Naive B cell (primary cell): ENCODE results near the gene CHD6. TPM values are rescaled to one million over a fixed set of nuclear protein-coding genes. Genes with fewer than 3 reads are reported as not detected.
A peak's percentile ranks its signal among the peaks of the same experiment; 100 is the strongest.
"Not testable (repeated sequence)": the region's sequence is repeated elsewhere in the genome, so short reads cannot be mapped to it uniquely, and the experiment has no call there.

Experiments
- ATAC-seq, 2 donors: fragments of 150-1000 bp; cut with Tn5 transposase; 2 replicates each; pipeline ENCODE4 v1.10.0; 2021; ENCODE audit warnings: low read depth in 2 of 2, mild to moderate bottlenecking in 2 of 2, moderate library complexity in 2 of 2
- DNase-seq: peaks from one replicate; pipeline ENCODE4 v3.0.0; 2022
- H3K27ac Mint-ChIP-seq, 6 donors: one replicate each; pipeline ENCODE4 v1.8.0; 2020 to 2022; ENCODE audit warnings: mild to moderate bottlenecking in 6 of 6, mixed read lengths in 6 of 6, moderate library complexity in 5 of 6, inconsistent platforms in 2 of 6
- H3K27me3 Mint-ChIP-seq, 3 donors: one replicate each; pipeline ENCODE4 v1.8.0; 2021 to 2022; ENCODE audit warnings: mixed read lengths in 3 of 3, mild to moderate bottlenecking in 1 of 3
- H3K36me3 Mint-ChIP-seq, 2 donors: one replicate each; pipeline ENCODE4 v1.8.0; 2020 to 2022; ENCODE audit warnings: mixed read lengths in 2 of 2, inconsistent platforms in 1 of 2, mild to moderate bottlenecking in 1 of 2
- H3K4me1 Mint-ChIP-seq, 3 donors: one replicate each; pipeline ENCODE4 v1.8.0; 2020 to 2022; ENCODE audit warnings: mixed read lengths in 3 of 3, inconsistent platforms in 1 of 3, mild to moderate bottlenecking in 1 of 3, moderate library complexity in 1 of 3
- H3K4me3 Mint-ChIP-seq, 8 donors: one replicate each; pipeline ENCODE4 v1.8.0; 2020 to 2022; ENCODE audit warnings: mild to moderate bottlenecking in 8 of 8, mixed read lengths in 8 of 8, moderate library complexity in 8 of 8, inconsistent platforms in 2 of 8
- H3K9me3 Mint-ChIP-seq, 7 donors: one replicate each; pipeline ENCODE4 v1.8.0; 2020 to 2022; ENCODE audit warnings: mixed read lengths in 7 of 7, mild to moderate bottlenecking in 5 of 7, inconsistent platforms in 2 of 7, moderate library complexity in 1 of 7
- polyA plus RNA-seq, 6 donors: library from polyadenylated mRNA; unstranded; fragments of 300-500 nt; fragmentation: Illumina TruSeq; gene quantifications; one replicate each; pipeline ENCODE4 v1.2.3, GENCODE V29; 2021; ENCODE audit warnings: low read depth in 6 of 6

CHD6 gene
- polyA plus RNA-seq, 6 donors from 2014 or later = 30.5 to 82.8 (median 51.9) TPM

- Mint-ChIP-seq H3K27me3 (no peaks in the 10 kb centered on the region), H3K4me3 (no peak overlapping the region), H3K4me1 (peaks cover 22 to 38% (median 27%) of the 10 kb centered on the region in 3 donors), H3K36me3 (peaks cover under 1 to 6% of the 10 kb centered on the region in 2 donors), H3K27ac (no peak overlapping the region), H3K9me3 (no peaks in the 10 kb centered on the region)
- ATAC-seq (no peak), DNase-seq (no peak)
Observed at GRCh38 chr20:41544472-41544871, 73.7 kb downstream of the CHD6 start.

GRCh38 chr20:41540918-41541317 is 77.3 kb downstream of the CHD6 start:
- ATAC-seq (no peak), DNase-seq (no peak)
- H3K9me3 Mint-ChIP-seq = peaks cover 0 to 13% (median 8%) of the 10 kb centered on the region in 7 donors
- peaks cover 9 to 19% of the 10 kb centered on the region in 2 donors for H3K36me3 Mint-ChIP-seq
- peak overlapping the region in 2 of 6 donors; percentile 8 to 82 for H3K27ac Mint-ChIP-seq
- no peaks in the 10 kb centered on the region for H3K27me3 Mint-ChIP-seq
- no peak overlapping the region for H3K4me3 Mint-ChIP-seq
- H3K4me1 Mint-ChIP-seq = peaks cover 17 to 28% (median 21%) of the 10 kb centered on the region in 3 donors

DNA sequence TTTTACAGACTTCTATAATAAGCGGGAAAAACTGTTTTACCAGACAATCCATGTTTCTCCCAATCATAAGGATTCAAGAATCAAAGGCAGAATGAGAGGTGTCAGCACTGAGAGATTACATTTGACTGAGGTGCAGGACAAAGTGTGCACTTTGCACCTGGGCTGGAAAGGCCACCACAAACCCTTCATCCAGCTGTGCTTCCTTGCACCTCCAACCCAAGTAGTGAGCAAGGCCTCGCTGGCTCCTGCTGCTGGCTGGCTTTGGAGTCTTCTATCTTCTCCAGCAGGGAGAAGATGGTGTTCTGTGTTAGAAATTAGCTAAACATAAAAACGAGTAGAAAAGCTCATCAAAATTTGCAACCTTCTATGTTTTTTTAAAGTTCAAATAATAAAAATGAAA is 77.7 kb downstream of the CHD6 start:
- ATAC-seq (no peak), DNase-seq (no peak)
- Mint-ChIP-seq H3K9me3 (peaks cover 0 to 13% (median 8%) of the 10 kb centered on the region in 7 donors), H3K36me3 (peaks cover 9 to 19% of the 10 kb centered on the region in 2 donors), H3K27me3 (no peaks in the 10 kb centered on the region), H3K4me1 (peaks cover 13 to 23% (median 16%) of the 10 kb centered on the region in 3 donors), H3K4me3 (no peak overlapping the region), H3K27ac (peak overlapping the region in 3 of 6 donors; percentile 36 to 58 (median 57))

DNA sequence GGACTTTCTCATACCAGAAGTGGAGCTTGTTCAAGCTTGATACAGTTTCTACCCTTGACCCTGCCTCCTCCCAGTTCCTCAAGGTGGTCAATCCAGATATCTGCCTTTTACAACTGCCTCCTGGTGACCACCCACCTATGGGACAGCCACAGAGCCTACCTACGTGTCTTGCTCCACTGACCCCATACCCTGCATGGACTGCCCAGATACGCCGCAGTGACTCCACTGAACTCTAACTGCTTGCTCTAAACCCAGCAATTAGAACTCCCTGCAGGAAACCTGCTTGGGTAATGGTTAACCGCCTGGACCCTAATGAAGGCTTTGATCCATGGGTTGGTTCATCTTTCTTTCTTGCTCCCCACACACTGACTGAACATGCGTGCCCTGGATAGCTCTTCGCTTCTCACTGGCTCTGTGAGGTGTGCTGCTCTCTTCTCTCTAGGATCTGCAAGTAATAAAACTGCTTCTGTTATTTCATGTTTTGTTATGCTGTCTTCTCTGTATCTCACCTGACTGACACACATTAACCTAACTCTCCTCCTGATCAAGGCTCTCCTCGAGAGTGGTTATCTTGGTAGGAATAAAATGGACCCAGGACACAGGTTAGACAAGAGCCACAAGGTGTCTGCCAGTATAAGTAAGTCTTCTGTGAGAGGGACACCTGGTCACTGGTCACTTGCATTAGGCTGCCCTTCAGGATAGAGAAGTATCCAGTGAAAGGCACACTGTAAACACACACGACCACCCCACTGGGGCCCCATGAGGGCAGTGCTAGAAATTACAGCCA is 79.2 kb downstream of the CHD6 start:
- Mint-ChIP-seq H3K9me3 (peaks cover 0 to 13% (median 8%) of the 10 kb centered on the region in 7 donors), H3K27me3 (no peaks in the 10 kb centered on the region), H3K4me1 (peaks cover 12 to 20% (median 15%) of the 10 kb centered on the region in 3 donors), H3K36me3 (peaks cover 9 to 19% of the 10 kb centered on the region in 2 donors), H3K4me3 (peak overlapping the region in 1 of 8 donors; percentile 61), H3K27ac (peak overlapping the region in 3 of 6 donors; percentile 3 to 79 (median 40))
- ATAC-seq (no peak), DNase-seq (no peak)

- Mint-ChIP-seq H3K36me3 (peaks cover 17 to 24% of the 10 kb centered on the region in 2 donors), H3K27me3 (no peaks in the 10 kb centered on the region), H3K4me1 (peaks cover 8 to 19% (median 12%) of the 10 kb centered on the region in 3 donors), H3K9me3 (peaks cover 0 to 13% (median 8%) of the 10 kb centered on the region in 7 donors), H3K27ac (no peak overlapping the region), H3K4me3 (no peak overlapping the region)
- ATAC-seq (no peak), DNase-seq (no peak)
Observed at GRCh38 chr20:41537865-41538264, 80.3 kb downstream of the CHD6 start.

DNA sequence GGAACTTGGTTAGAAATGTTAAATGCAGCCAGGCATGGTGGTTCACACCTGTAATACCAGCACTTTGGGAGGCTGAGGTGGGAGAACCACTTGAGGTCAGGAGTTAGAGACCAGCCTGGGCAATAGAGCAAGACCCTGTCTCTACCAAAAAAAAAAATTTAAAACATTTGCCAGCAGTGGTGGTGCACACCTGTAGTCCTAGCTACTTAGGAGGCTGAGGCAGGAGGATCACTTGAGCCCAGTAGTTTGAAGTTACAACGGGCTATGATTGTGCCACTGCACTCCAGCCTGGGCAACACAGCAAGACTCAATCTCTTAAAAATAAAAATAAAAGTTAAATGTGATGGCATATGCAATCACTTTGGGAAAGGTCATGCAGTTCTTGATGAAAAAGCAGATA is 82.6 kb downstream of the CHD6 start:
- not testable (repeated sequence) for ATAC-seq, DNase-seq, H3K27me3 Mint-ChIP-seq, H3K27ac Mint-ChIP-seq, H3K4me3 Mint-ChIP-seq
- Mint-ChIP-seq H3K36me3 (peaks cover 36 to 40% of the 10 kb centered on the region in 2 donors), H3K4me1 (peaks cover 0 to 22% (median 4%) of the 10 kb centered on the region in 3 donors), H3K9me3 (peaks cover 0 to 13% (median 8%) of the 10 kb centered on the region in 7 donors)

DNA sequence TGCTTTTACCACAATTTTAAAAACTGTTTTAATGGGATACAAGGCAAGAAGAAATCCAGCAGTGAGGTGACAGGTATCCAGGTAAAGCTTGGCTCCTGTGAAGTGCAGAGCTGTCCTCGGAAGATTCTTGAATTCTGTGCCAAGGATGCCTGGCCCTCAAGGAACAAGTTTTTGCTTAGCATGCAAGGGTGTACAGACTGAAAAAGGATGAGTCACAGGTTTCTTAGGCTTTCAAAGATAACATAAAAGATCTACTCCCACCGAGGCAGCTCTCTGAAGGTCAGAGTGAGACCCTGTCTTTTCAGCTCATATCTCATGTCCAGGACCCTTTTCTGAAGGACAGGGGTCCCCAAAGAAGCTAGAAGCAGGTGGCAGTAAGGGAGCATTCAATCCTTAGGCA is 83.3 kb downstream of the CHD6 start:
- H3K36me3 Mint-ChIP-seq = peaks cover 35 to 36% of the 10 kb centered on the region in 2 donors

DNA sequence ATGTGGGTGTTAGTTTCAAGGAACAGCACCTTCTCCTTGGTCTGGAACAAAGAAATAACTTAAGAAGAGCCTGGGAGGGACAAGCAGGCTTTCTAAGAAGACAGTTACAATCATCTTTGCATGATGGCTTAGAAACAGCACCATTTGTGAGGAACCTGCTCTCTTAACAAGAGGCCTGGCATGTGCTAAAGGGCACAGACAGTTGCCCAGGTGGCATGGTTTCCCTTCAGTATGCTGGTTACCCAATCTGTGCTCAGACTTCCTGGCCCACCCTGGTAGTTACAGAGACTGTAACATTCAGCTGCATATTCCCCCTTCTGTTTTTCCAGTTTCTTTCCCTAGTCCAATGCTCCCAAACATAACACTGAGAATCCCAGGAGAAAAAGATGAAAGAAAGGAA is 84.0 kb downstream of the CHD6 start:
- Mint-ChIP-seq H3K27ac (no peak overlapping the region), H3K4me1 (peaks cover 0 to 27% (median 6%) of the 10 kb centered on the region in 3 donors)
- ATAC-seq = no peak

More for the DNA sequence above, 83.3 kb downstream of the CHD6 start:
- Mint-ChIP-seq H3K27ac (peak overlapping the region in 2 of 6 donors; percentile 74 to 79), H3K4me3 (peak overlapping the region in 1 of 8 donors; percentile 52), H3K4me1 (peaks cover 0 to 22% (median 0%) of the 10 kb centered on the region in 3 donors), H3K9me3 (peaks cover 0 to 13% (median 8%) of the 10 kb centered on the region in 7 donors), H3K27me3 (no peaks in the 10 kb centered on the region)
- DNase-seq (no peak), ATAC-seq (no peak)

GRCh38 chr20:41533537-41534136 is 84.5 kb downstream of the CHD6 start:
- H3K4me1 Mint-ChIP-seq = peaks cover 0 to 25% (median 7%) of the 10 kb centered on the region in 3 donors
- no peaks in the 10 kb centered on the region for H3K27me3 Mint-ChIP-seq
- peaks cover 0 to 9% (median 6%) of the 10 kb centered on the region in 7 donors for H3K9me3 Mint-ChIP-seq
- peak overlapping the region in 1 of 6 donors; percentile 25 for H3K27ac Mint-ChIP-seq
- DNase-seq (no peak), ATAC-seq (no peak)
- peaks cover 31 to 37% of the 10 kb centered on the region in 2 donors for H3K36me3 Mint-ChIP-seq
- no peak overlapping the region for H3K4me3 Mint-ChIP-seq

More for the DNA sequence above, 84.0 kb downstream of the CHD6 start:
- Mint-ChIP-seq H3K9me3 (peaks cover 0 to 12% (median 8%) of the 10 kb centered on the region in 7 donors), H3K4me3 (no peak overlapping the region), H3K36me3 (peaks cover 36 to 40% of the 10 kb centered on the region in 2 donors), H3K27me3 (no peaks in the 10 kb centered on the region)
- no peak for DNase-seq

DNA sequence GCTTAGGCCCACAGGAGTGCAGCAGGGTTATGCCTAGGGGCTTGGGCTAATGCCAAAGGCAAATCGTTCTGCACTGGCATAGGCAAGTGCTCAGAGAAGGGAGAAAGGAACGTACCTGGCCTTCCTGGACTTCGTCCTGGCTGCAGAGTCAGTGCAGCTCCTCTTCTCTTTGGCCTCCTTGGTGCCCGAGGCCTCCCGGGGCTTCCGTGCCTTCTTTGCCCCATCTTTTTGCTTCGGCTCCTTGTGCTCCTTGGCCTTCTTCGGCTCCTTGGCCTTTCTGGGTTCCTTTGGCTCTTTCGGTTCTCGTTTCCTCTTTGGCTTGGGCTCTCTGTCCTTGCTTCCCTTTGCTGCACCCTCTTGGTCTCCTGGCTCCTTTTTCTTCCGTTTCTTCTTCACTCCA is 85.2 kb downstream of the CHD6 start:
- Mint-ChIP-seq H3K27me3 (no peaks in the 10 kb centered on the region), H3K4me1 (peaks cover 0 to 29% (median 11%) of the 10 kb centered on the region in 3 donors), H3K4me3 (no peak overlapping the region), H3K9me3 (peaks cover 0 to 8% (median 6%) of the 10 kb centered on the region in 7 donors), H3K36me3 (peaks cover 31 to 37% of the 10 kb centered on the region in 2 donors), H3K27ac (peak overlapping the region in 1 of 6 donors; percentile 25)
- ATAC-seq (no peak), DNase-seq (no peak)

- no peak for ATAC-seq
- Mint-ChIP-seq H3K27me3 (no peaks in the 10 kb centered on the region), H3K36me3 (peaks cover 26 to 37% of the 10 kb centered on the region in 2 donors), H3K4me1 (peaks cover 12 to 37% (median 22%) of the 10 kb centered on the region in 3 donors), H3K4me3 (no peak overlapping the region), H3K9me3 (no peaks in the 10 kb centered on the region), H3K27ac (peak overlapping the region in 1 of 6 donors; percentile 69)
- DNase-seq = no peak
Observed at GRCh38 chr20:41531518-41532275, 86.5 kb downstream of the CHD6 start.

- peaks cover 20 to 45% (median 30%) of the 10 kb centered on the region in 3 donors for H3K4me1 Mint-ChIP-seq
- H3K9me3 Mint-ChIP-seq = no peaks in the 10 kb centered on the region
- no peak for DNase-seq
- peaks cover 26 to 37% of the 10 kb centered on the region in 2 donors for H3K36me3 Mint-ChIP-seq
- H3K27ac Mint-ChIP-seq = no peak overlapping the region
- ATAC-seq = no peak
- no peaks in the 10 kb centered on the region for H3K27me3 Mint-ChIP-seq
- no peak overlapping the region for H3K4me3 Mint-ChIP-seq
Observed at GRCh38 chr20:41530923-41531322, 87.3 kb downstream of the CHD6 start.

DNA sequence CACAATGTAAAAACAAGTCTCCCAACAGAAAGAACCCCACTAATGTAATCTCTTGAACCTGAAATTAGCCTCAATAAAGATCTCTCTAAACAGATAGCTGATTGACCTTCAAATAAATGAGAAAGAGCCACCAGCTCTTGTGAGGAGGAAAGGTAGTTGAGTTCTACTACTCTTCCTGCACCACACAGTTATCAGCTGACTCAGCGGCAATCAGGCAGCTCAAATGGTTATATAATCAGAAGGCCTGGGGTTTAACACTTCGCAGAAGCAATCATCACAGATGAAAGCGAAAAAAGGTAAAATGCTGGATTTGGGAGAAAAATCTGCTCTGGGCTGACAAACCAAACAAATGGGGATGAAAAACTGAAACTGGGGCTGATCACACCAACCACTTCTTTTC is 91.8 kb downstream of the CHD6 start:
- no peak for ATAC-seq
- H3K27ac Mint-ChIP-seq = peak overlapping the region in 1 of 6 donors; percentile 31
- no peaks in the 10 kb centered on the region for H3K9me3 Mint-ChIP-seq
- peaks cover 38 to 47% (median 45%) of the 10 kb centered on the region in 3 donors for H3K4me1 Mint-ChIP-seq
- H3K27me3 Mint-ChIP-seq = no peaks in the 10 kb centered on the region
- DNase-seq = no peak
- H3K36me3 Mint-ChIP-seq = peaks cover 19 to 23% of the 10 kb centered on the region in 2 donors
- no peak overlapping the region for H3K4me3 Mint-ChIP-seq
